B cell (primary cell): Measurements from ENCODE around the gene PPP6R1. TPM values are rescaled to one million over a fixed set of nuclear protein-coding genes. Genes with fewer than 3 reads are reported as not detected.

Source experiments
- ATAC-seq: fragments of 200-7000 bp; cut with Tn5 transposase; one replicate; pipeline ENCODE4 v1.10.0; 2021; ENCODE audit warnings: low read depth, mild to moderate bottlenecking, moderate number of reproducible peaks, moderate library complexity
- CTCF ChIA-PET: fragments of 350-600 bp; sonication (Branson Sonifier 250); formaldehyde crosslinking; loops from one replicate; lab custom pipeline; 2021; ENCODE audit warnings: antibody characterized with exemption, inconsistent platforms; lab: Charles Lee
- POLR2A ChIA-PET: fragments of 350-600 bp; sonication (Branson Sonifier 250); formaldehyde crosslinking; loops from one replicate; lab custom pipeline; 2021; ENCODE audit warnings: antibody characterized with exemption; lab: Charles Lee
- DNase-seq: peaks from one replicate; pipeline ENCODE4 v3.0.0; 2013
- H2AFZ ChIP-seq: 2 replicates; pipeline ENCODE4 v1.6.1; 2012; ENCODE audit warnings: mild to moderate bottlenecking, low read depth, low read length; ENCODE audit not compliant: insufficient read depth, poor library complexity, severe bottlenecking
- H3K27ac ChIP-seq, 2 donors: 1 replicate in 1 of 2; 2 replicates in 1 of 2; pipeline ENCODE4 v1.5.1; 2012 to 2013; ENCODE audit warnings: low read length in 2 of 2, mild to moderate bottlenecking in 2 of 2, moderate library complexity in 1 of 2
- H3K27me3 ChIP-seq, 4 experiments: fragments of 200-600 bp in 1 of 4; sonication (generic) in 1 of 4; replicated peaks in 1 of 4; 1 replicate in 2 of 4; 2 replicates in 2 of 4; pipeline versions ENCODE4 v1.6.1 to v1.7.0; 2013 to 2016; ENCODE audit warnings: low read length in 3 of 4, mild to moderate bottlenecking in 2 of 4, mixed read lengths in 1 of 4, moderate library complexity in 1 of 4; ENCODE audit not compliant: insufficient read depth in 4 of 4, control insufficient read depth in 3 of 4; ENCODE audit errors: control extremely low read depth in 1 of 4
- H3K36me3 ChIP-seq, 2 experiments: replicated peaks in 1 of 2; 1 replicate in 1 of 2; 2 replicates in 1 of 2; pipeline versions ENCODE4 v1.6.1 to v1.7.1; 2013; ENCODE audit warnings: low read length in 1 of 2; ENCODE audit not compliant: insufficient read depth in 2 of 2, control insufficient read depth in 1 of 2; ENCODE audit errors: control extremely low read depth in 1 of 2, extremely low read depth in 1 of 2
- H3K4me1 ChIP-seq, 2 donors: fragments of 200-600 bp in 1 of 2; sonication (generic) in 1 of 2; 1 replicate in 1 of 2; 2 replicates in 1 of 2; pipeline versions ENCODE4 v1.5.1 to v1.6.1; 2013 to 2017; ENCODE audit warnings: low read length in 2 of 2; ENCODE audit not compliant: control insufficient read depth in 2 of 2, insufficient read depth in 2 of 2
- H3K4me2 ChIP-seq: replicated peaks from 2 replicates; pipeline ENCODE3; 2012; ENCODE audit warnings: mild to moderate bottlenecking, low read depth, low read length; ENCODE audit not compliant: poor library complexity, severe bottlenecking
- H3K4me3 ChIP-seq, 5 experiments: fragments of 200-600 bp in 1 of 5; sonication (generic) in 1 of 5; 1 replicate in 3 of 5; 2 replicates in 2 of 5; pipeline versions ENCODE4 v1.5.1 to v1.7.0; 2011 to 2016; ENCODE audit warnings: low read length in 4 of 5, mild to moderate bottlenecking in 4 of 5, low read depth in 2 of 5, control low read depth in 1 of 5, moderate library complexity in 1 of 5; ENCODE audit not compliant: insufficient read depth in 1 of 5; ENCODE audit errors: control extremely low read depth in 1 of 5, extremely low read depth in 1 of 5
- H3K79me2 ChIP-seq: fragments of 200-600 bp; sonication (generic); one replicate; pipeline ENCODE4 v1.6.0; 2016; ENCODE audit warnings: low read length; ENCODE audit not compliant: control insufficient read depth, insufficient read depth
- H3K9ac ChIP-seq: fragments of 200-600 bp; sonication (generic); 2 replicates; pipeline ENCODE4 v1.6.1; 2017; ENCODE audit warnings: mild to moderate bottlenecking, low read length, moderate library complexity
- H3K9me3 ChIP-seq, 3 donors: one replicate each; pipeline versions ENCODE4 v1.6.1 to v1.7.1; 2013; ENCODE audit warnings: low read length in 2 of 3; ENCODE audit not compliant: control insufficient read depth in 2 of 3, insufficient read depth in 1 of 3; ENCODE audit errors: control extremely low read depth in 1 of 3
- H4K20me1 ChIP-seq: 2 replicates; pipeline ENCODE4 v1.6.0; 2012; ENCODE audit warnings: mild to moderate bottlenecking, low read length; ENCODE audit not compliant: insufficient read depth, control insufficient read depth, poor library complexity, severe bottlenecking
- H3K27ac Mint-ChIP-seq: one replicate; pipeline ENCODE4 v1.8.0; 2021; ENCODE audit warnings: mixed read lengths
- H3K27me3 Mint-ChIP-seq: one replicate; pipeline ENCODE4 v1.8.0; 2021; ENCODE audit warnings: mixed read lengths
- H3K4me1 Mint-ChIP-seq: one replicate; pipeline ENCODE4 v1.8.0; 2021; ENCODE audit warnings: mixed read lengths
- H3K4me3 Mint-ChIP-seq: one replicate; pipeline ENCODE4 v1.8.0; 2021; ENCODE audit warnings: mixed read lengths
- H3K9me3 Mint-ChIP-seq: one replicate; pipeline ENCODE4 v1.8.0; 2022; ENCODE audit warnings: mixed read lengths; ENCODE audit not compliant: insufficient read depth
- CTCF ChIP-seq: fragments of 200-600 bp; IDR thresholded peaks from one replicate; pipeline ENCODE4 v1.8.0; 2022; ENCODE audit warnings: antibody characterized with exemption, mild to moderate bottlenecking
- EZH2 ChIP-seq: IDR thresholded peaks from 2 replicates; pipeline ENCODE4 v1.6.1; 2012; ENCODE audit warnings: borderline replicate concordance, low read depth, mild to moderate bottlenecking, moderate library complexity, low read length; ENCODE audit not compliant: insufficient read depth, poor library complexity, severe bottlenecking
- WGBS: methylation state at CpG from one replicate; pipeline ENCODE4 v1.1.5; 2013; ENCODE audit warnings: missing lambda C conversion rate; ENCODE audit not compliant: insufficient coverage; 5-methylcytosine and 5-hydroxymethylcytosine counted together
- intact Hi-C: fragments of 100-400 bp; cut with micrococcal nuclease; formaldehyde crosslinking; loops from one replicate; pipeline ENCODE4 v1.10.0; 2022
- polyA plus RNA-seq: library from polyadenylated mRNA; depleted of rRNA; stranded (reverse); fragments of >200 nt; gene quantifications from 2 replicates; pipeline ENCODE4 v1.2.3, GENCODE V29; 2012
- total RNA-seq, 2 donors: library from RNA; stranded (reverse); fragments of 120-200 nt in 1 of 2; gene quantifications; 1 replicate in 1 of 2; 2 replicates in 1 of 2; pipeline versions ENCODE4 v1.2.3 to v1.2.4, GENCODE V29; 2013 to 2022

Gene PPP6R1
- total and polyA plus RNA-seq, 2 donors (not counting 1 experiment from before 2014, with no cell fraction given): 122 to 193 TPM

DNA sequence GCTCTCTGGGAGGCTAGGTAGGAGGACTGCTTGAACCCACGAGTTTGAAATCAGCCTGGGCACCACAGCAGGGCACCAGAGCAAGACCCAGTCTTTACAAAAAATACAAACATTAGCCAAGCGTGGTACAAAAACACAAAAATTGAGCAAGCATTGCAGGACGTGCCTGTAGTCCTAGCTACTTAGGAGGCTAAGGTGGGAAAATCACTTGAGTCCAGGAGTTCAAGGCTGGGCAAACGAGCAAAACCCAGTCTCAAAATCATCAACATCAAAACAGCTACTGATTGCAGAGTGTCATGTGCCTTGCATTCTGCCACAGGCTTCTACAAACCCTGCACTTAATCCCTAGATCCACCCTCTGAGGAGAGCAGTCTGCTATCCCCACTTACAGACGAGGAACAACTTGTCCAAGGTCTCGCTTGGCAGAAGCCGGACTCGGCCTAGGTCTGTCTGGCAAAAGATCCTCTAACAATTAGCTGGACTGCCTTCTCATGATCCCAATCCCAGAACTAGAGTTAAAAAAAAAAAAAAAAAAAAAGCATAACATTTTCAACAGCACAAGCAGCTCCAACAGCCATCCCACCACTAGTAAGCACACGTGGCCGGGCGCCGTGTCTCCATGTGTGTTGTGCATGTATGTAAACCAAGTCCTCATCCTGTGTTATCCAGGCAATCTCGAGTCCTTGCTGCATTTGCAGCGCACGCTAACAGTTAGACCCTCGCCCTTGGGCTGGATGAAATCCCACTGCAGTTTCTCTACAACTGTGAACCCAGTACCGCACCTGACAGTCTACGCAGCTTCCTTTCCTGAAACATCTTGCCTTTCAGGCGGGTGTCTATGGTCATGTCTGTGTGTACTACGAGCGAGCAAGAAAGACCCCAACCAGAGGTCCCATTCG lies 2.0 kb downstream of the PPP6R1 start:
- Histone ChIP-seq H4K20me1 (peaks cover 52% of the 10 kb centered on the region), H3K27me3 (no peaks in the 10 kb centered on the region), H2AFZ (no peak overlapping the region), H3K4me3 (peak overlapping the region; percentile 55 to 90 (median 80)), H3K4me1 (peaks cover 62 to 71% of the 10 kb centered on the region in 2 donors), H3K27ac (peak overlapping the region; percentile 87 to 94), H3K9ac (peak overlapping the region; percentile 88), H3K79me2 (peaks cover 76% of the 10 kb centered on the region), H3K9me3 (no peaks in the 10 kb centered on the region), H3K36me3 (no peaks in the 10 kb centered on the region), H3K4me2 (peak overlapping the region; percentile 97)
- peak overlapping the region; percentile 99 for H3K27ac Mint-ChIP-seq
- H3K4me3 Mint-ChIP-seq: peak overlapping the region; percentile 96
- H3K4me1 Mint-ChIP-seq: peaks cover 67% of the 10 kb centered on the region
- 18% methylated on average over 13 of the region's 22 CpGs for WGBS
- ChIA-PET POLR2A (interaction anchor here (0.6 to 5.2 kb wide), 6 partner anchors 20 to 396 kb away, joined by 4 to 44 read pairs (median 5); partner anchors contain the start of genes HSPBP1 and KMT5C), CTCF (interaction anchor here (1.5 to 5.9 kb wide), 4 partner anchors 9 to 116 kb away, joined by 3 to 56 read pairs (median 12); partner anchors contain the start of genes BRSK1 and HSPBP1)
- ATAC-seq (no peak), DNase-seq (peak; percentile 36)
- no peaks in the 10 kb centered on the region for H3K27me3 Mint-ChIP-seq
- no peaks in the 10 kb centered on the region for H3K9me3 Mint-ChIP-seq
- no peak for TF ChIP-seq EZH2
- TF ChIP-seq CTCF: no peak
- intact Hi-C loops: loop anchor here (10.0 kb wide), 2 partner anchors 348 to 378 kb away; partner anchors contain the start of genes ZNF524 and ZNF865
